Measurements from ENCODE around the gene MRPL18.

The MRPL18 gene

GRCh38 chr6:159838020-159838744 is 47.9 kb downstream of the MRPL18 start:
- H3K4me3 ChIP-seq (ENCODE audit: low read depth, low read length): no peak overlapping the region

DNA sequence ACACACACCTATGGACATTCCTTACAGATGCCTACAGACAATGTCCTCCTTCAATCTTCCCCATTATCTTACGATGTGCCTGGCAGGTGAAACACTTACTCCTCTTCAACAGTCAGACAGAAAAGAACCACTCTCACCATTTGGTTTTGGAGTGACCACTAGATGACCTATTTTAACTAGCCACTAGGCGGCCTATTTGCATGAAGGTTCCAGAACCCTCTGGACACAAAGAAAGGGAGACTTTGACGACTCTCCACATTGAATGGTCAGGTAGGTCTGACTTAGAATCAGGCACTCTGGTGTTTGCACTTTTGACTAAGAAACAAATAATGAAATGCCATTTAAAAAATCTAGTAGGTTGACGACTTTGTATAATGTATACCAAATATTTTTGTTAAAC is 51.8 kb downstream of the MRPL18 start:
- no peak overlapping the region for H3K4me3 ChIP-seq (ENCODE audit: low read depth, low read length)

- H3K4me3 ChIP-seq (ENCODE audit: low read depth, low read length): no peak overlapping the region
Measured at GRCh38 chr6:159844737-159845645, 54.7 kb downstream of the MRPL18 start.

All from iPS-11a (cell line).